ENCODE data around the gene SEMA4B.

Gene SEMA4B

GRCh38 chr15:90230071-90230494 is 29.0 kb downstream of the SEMA4B start:
- no peak for DNase-seq (ENCODE audit: low spot score)
- no peak for TF ChIP-seq CTCF (IDR thresholded peaks at IDR 0.05; ENCODE audit: extremely low read depth, missing control alignments)

- no peak for TF ChIP-seq CTCF (IDR thresholded peaks at IDR 0.05; ENCODE audit: extremely low read depth, missing control alignments)
- no peak for DNase-seq (ENCODE audit: low spot score)
Observed at GRCh38 chr15:90230610-90231009, 29.5 kb downstream of the SEMA4B start.

- no peak for TF ChIP-seq CTCF (IDR thresholded peaks at IDR 0.05; ENCODE audit: extremely low read depth, missing control alignments)
- peak; percentile 78 for DNase-seq (ENCODE audit: low spot score)
Observed at GRCh38 chr15:90231028-90232017, 30.2 kb downstream of the SEMA4B start.

GRCh38 chr15:90232196-90232595 is 31.1 kb downstream of the SEMA4B start:
- TF ChIP-seq CTCF (IDR thresholded peaks at IDR 0.05; ENCODE audit: extremely low read depth, missing control alignments) = no peak
- DNase-seq (ENCODE audit: low spot score) = no peak

GRCh38 chr15:90232941-90233386 is 31.8 kb downstream of the SEMA4B start:
- no peak for DNase-seq (ENCODE audit: low spot score)
- peak; percentile 36 for TF ChIP-seq CTCF (IDR thresholded peaks at IDR 0.05; ENCODE audit: extremely low read depth, missing control alignments)

- peak; percentile 100 for DNase-seq (ENCODE audit: low spot score)
- no peak for TF ChIP-seq CTCF (IDR thresholded peaks at IDR 0.05; ENCODE audit: extremely low read depth, missing control alignments)
Observed at GRCh38 chr15:90233387-90234095, 32.4 kb downstream of the SEMA4B start, which contains the start of gene CIB1. Gene CIB1, minus strand, starts transcription at chr15:90233941. Its CDS starts 56 bp downstream, at chr15:90233885.
